GM11168 (cell line): ENCODE results near the gene ARMC7.

Experiments
- in situ Hi-C: fragments of 300-500 bp; cut with MboI; formaldehyde crosslinking; loops from one replicate; pipeline ENCODE4 v1.12.0; 2022; ENCODE audit warnings: low sequenced_read_pairs; ENCODE audit not compliant: unreplicated experiment

Gene ARMC7

GRCh38 chr17:75077496-75078283, 32.1 kb upstream of the ARMC7 start:
- in situ Hi-C loops: no loop called here

- in situ Hi-C loops: no loop called here
Measured at GRCh38 chr17:75078284-75079022, 31.3 kb upstream of the ARMC7 start.

GRCh38 chr17:75079023-75079373, 30.8 kb upstream of the ARMC7 start:
- in situ Hi-C loops: no loop called here

GRCh38 chr17:75081611-75082540, 27.9 kb upstream of the ARMC7 start:
- in situ Hi-C loops: no loop called here

GRCh38 chr17:75082683-75083082, 27.1 kb upstream of the ARMC7 start:
- in situ Hi-C loops: no loop called here

- in situ Hi-C loops: no loop called here
Measured at GRCh38 chr17:75084039-75084660, 25.6 kb upstream of the ARMC7 start.

- in situ Hi-C loops: no loop called here
Measured at GRCh38 chr17:75086496-75087181, 23.1 kb upstream of the ARMC7 start.

- in situ Hi-C loops: no loop called here
Measured at GRCh38 chr17:75087182-75087557, 22.6 kb upstream of the ARMC7 start.

GRCh38 chr17:75087558-75088453, 22.0 kb upstream of the ARMC7 start, which contains the start of gene SLC16A5:
SLC16A5 (plus strand) TSS chr17:75087954; CDS start chr17:75093637, 5,683 bp downstream.
- in situ Hi-C loops: no loop called here

- in situ Hi-C loops: no loop called here
Measured at GRCh38 chr17:75088465-75089417, 21.0 kb upstream of the ARMC7 start.

GRCh38 chr17:75090871-75091854, 18.6 kb upstream of the ARMC7 start:
- in situ Hi-C loops: no loop called here

GRCh38 chr17:75091855-75092327, 17.9 kb upstream of the ARMC7 start:
- in situ Hi-C loops: no loop called here

GRCh38 chr17:75093548-75094158, 16.1 kb upstream of the ARMC7 start:
- in situ Hi-C loops: no loop called here

GRCh38 chr17:75094871-75095399, 14.8 kb upstream of the ARMC7 start:
- in situ Hi-C loops: no loop called here

- in situ Hi-C loops: no loop called here
Measured at GRCh38 chr17:75096082-75096625, 13.6 kb upstream of the ARMC7 start.
